ENCODE measurements around the gene SKIDA1.
A peak's percentile ranks its signal among the peaks of the same experiment; 100 is the strongest.

- no peak for TF ChIP-seq CTCF (IDR thresholded peaks at IDR 0.05)
- TF ChIP-seq POLR2A (IDR thresholded peaks at IDR 0.05), result peak in 1 of 2 donors; percentile 32
These were observed 1.5 kb upstream of the SKIDA1 start for GRCh38 chr10:21526860-21527597.
